CD4-positive, alpha-beta T cell (primary cell): ENCODE data around the gene RHOBTB3. TPM values are rescaled to one million over a fixed set of nuclear protein-coding genes. Genes with fewer than 3 reads are reported as not detected.

Experiments used
- ATAC-seq: fragments of 200-7000 bp; cut with Tn5 transposase; one replicate; pipeline ENCODE4 v1.10.0; 2022; ENCODE audit warnings: mild to moderate bottlenecking; ENCODE audit not compliant: poor library complexity
- CTCF ChIA-PET: fragments of 350-600 bp; sonication (Branson Sonifier 250); formaldehyde crosslinking; loops from one replicate; lab custom pipeline; 2021; ENCODE audit warnings: antibody characterized with exemption, inconsistent platforms; lab: Charles Lee
- POLR2A ChIA-PET: fragments of 350-600 bp; sonication (Branson Sonifier 250); formaldehyde crosslinking; loops from one replicate; lab custom pipeline; 2021; ENCODE audit warnings: antibody characterized with exemption, inconsistent platforms; lab: Charles Lee
- DNase-seq, 14 experiments: peaks; one replicate each; pipeline ENCODE4 v3.0.0-alpha.2; 2013 to 2020; ENCODE audit warnings: mixed read lengths in 2 of 14
- H3K27ac ChIP-seq, 2 donors: one replicate each; pipeline versions ENCODE4 v1.5.1 to v1.7.0; 2013; ENCODE audit warnings: low read length in 2 of 2, low read depth in 1 of 2, mild to moderate bottlenecking in 1 of 2
- H3K27me3 ChIP-seq, 2 experiments: 1 replicate in 1 of 2; 2 replicates in 1 of 2; pipeline versions ENCODE4 v1.6.1 to v1.7.0; 2013; ENCODE audit warnings: low read length in 2 of 2, control low read depth in 1 of 2, mild to moderate bottlenecking in 1 of 2, moderate library complexity in 1 of 2; ENCODE audit not compliant: insufficient read depth in 2 of 2, control insufficient read depth in 1 of 2
- H3K36me3 ChIP-seq: one replicate; pipeline ENCODE4 v1.6.1; 2013; ENCODE audit warnings: low read length, control low read depth; ENCODE audit not compliant: insufficient read depth
- H3K4me1 ChIP-seq: one replicate; pipeline ENCODE4 v1.6.1; 2013; ENCODE audit warnings: low read length, control low read depth; ENCODE audit not compliant: insufficient read depth
- H3K4me3 ChIP-seq: one replicate; pipeline ENCODE4 v1.5.1; 2013; ENCODE audit warnings: mild to moderate bottlenecking, low read length, moderate library complexity
- H3K9me3 ChIP-seq, 2 experiments: 1 replicate in 1 of 2; 2 replicates in 1 of 2; pipeline versions ENCODE4 v1.6.1 to v1.7.0; 2013; ENCODE audit warnings: low read length in 2 of 2, mild to moderate bottlenecking in 2 of 2, control low read depth in 1 of 2, moderate library complexity in 1 of 2; ENCODE audit not compliant: control insufficient read depth in 1 of 2, insufficient read depth in 1 of 2
- H3K27ac Mint-ChIP-seq: one replicate; pipeline ENCODE4 v1.8.0; 2020; ENCODE audit warnings: mixed read lengths
- H3K27me3 Mint-ChIP-seq: one replicate; pipeline ENCODE4 v1.8.0; 2021; ENCODE audit warnings: mixed read lengths
- H3K36me3 Mint-ChIP-seq: one replicate; pipeline ENCODE4 v1.8.0; 2021; ENCODE audit warnings: low read depth, mixed read lengths
- H3K4me1 Mint-ChIP-seq: one replicate; pipeline ENCODE4 v1.8.0; 2021; ENCODE audit warnings: low read depth, mixed read lengths
- H3K4me3 Mint-ChIP-seq: one replicate; pipeline ENCODE4 v1.8.0; 2020; ENCODE audit warnings: mild to moderate bottlenecking, mixed read lengths
- H3K9me3 Mint-ChIP-seq: one replicate; pipeline ENCODE4 v1.8.0; 2020; ENCODE audit warnings: mixed read lengths
- intact Hi-C, 2 experiments: fragments of 100-400 bp; cut with DNase I in 1 of 2; cut with micrococcal nuclease in 1 of 2; formaldehyde crosslinking; loops; one replicate each; pipeline versions ENCODE4 v1.15.1 to v1.9.0; 2023 to 2025; cut with DNase I, micrococcal nuclease
- total RNA-seq, 174 experiments: library from RNA in 2 of 174; stranded (reverse) in 2 of 174; gene quantifications; one replicate each; pipeline ENCODE4 v1.2.3 and lab custom pipeline; 2021 to 2026
- TF ChIP-seq, protein P1 (sequence below): fragments of 200-600 bp; IDR thresholded peaks from one replicate; pipeline ENCODE4 v1.8.0; 2022; ENCODE audit warnings: antibody characterized with exemption, mild to moderate bottlenecking

The RHOBTB3 gene
- total RNA-seq, 2 experiments from 2014 or later = 3.8 to 4.3 TPM

DNA sequence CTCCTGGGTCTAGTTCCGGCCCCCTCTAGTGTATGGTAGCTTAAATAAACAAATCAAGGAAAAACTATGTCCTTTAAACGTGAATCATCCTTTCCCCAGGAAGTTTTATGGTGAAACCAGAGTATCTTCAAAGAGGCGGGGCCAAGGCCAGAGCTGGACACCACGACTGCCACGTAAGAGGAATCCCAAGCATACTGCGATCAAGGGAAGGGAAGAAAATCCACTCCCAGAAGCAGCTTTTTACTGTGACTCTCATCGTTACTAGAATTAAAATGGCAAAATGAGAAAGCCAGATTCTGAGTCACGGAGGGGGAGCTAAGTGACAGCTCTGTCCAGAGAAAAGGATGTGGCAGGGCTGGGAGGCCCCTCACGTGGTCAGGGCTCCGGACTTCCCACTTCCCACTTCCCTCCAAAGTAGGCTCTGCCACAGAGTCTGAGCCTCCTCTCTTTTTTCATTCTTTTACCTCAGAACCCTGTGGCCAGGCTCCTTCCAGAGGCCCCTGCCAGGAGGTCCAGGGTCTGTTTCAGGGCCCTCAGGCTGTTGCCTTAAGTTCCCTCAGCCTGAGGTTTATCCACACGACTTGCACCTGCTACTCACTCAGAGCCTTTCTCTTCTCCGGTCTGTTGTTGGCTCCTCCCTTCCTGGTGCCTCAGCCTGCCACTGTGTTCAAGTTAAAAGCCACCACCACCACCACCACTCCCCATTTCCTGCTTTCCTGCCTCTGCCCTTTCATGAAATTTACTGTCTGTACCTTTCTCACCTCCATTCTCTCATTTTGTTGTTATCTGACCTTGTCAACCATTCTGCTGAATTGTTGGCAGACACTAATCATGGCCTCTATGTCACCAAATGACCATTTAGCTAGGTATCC, 92.8 kb downstream of the RHOBTB3 start:
- Mint-ChIP-seq H3K4me1 (peaks cover 66% of the 10 kb centered on the region), H3K4me3 (peak overlapping the region; percentile 98), H3K27ac (peak overlapping the region; percentile 83), H3K27me3 (no peaks in the 10 kb centered on the region), H3K36me3 (peaks cover 23% of the 10 kb centered on the region), H3K9me3 (no peaks in the 10 kb centered on the region)
- TF ChIP-seq, protein P1, sequence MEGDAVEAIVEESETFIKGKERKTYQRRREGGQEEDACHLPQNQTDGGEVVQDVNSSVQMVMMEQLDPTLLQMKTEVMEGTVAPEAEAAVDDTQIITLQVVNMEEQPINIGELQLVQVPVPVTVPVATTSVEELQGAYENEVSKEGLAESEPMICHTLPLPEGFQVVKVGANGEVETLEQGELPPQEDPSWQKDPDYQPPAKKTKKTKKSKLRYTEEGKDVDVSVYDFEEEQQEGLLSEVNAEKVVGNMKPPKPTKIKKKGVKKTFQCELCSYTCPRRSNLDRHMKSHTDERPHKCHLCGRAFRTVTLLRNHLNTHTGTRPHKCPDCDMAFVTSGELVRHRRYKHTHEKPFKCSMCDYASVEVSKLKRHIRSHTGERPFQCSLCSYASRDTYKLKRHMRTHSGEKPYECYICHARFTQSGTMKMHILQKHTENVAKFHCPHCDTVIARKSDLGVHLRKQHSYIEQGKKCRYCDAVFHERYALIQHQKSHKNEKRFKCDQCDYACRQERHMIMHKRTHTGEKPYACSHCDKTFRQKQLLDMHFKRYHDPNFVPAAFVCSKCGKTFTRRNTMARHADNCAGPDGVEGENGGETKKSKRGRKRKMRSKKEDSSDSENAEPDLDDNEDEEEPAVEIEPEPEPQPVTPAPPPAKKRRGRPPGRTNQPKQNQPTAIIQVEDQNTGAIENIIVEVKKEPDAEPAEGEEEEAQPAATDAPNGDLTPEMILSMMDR = no peak
- DNase-seq (peak; percentile 38 to 88 (median 68)), ATAC-seq (peak; percentile 85)
- CTCF ChIA-PET = interaction anchor here (1.3 to 4.8 kb wide), 5 partner anchors 9 to 177 kb away, joined by 3 to 35 read pairs (median 7); partner anchors contain the start of gene RFESD
- POLR2A ChIA-PET = interaction anchor here (0.8 to 8.8 kb wide), 9 partner anchors 7 to 839 kb away, joined by 3 to 157 read pairs (median 17); partner anchors contain the start of genes CAST and RFESD
- Histone ChIP-seq H3K4me3 (peak overlapping the region; percentile 84), H3K27ac (peak overlapping the region; percentile 84 to 86), H3K36me3 (peaks cover 3% of the 10 kb centered on the region), H3K9me3 (no peaks in the 10 kb centered on the region), H3K27me3 (no peaks in the 10 kb centered on the region), H3K4me1 (peaks cover 57% of the 10 kb centered on the region)
- intact Hi-C loops = loop anchor here (2.0 to 5.0 kb wide), 3 partner anchors 13 to 177 kb away; partner anchors contain the start of gene RFESD (in 1 of the 2)

DNA sequence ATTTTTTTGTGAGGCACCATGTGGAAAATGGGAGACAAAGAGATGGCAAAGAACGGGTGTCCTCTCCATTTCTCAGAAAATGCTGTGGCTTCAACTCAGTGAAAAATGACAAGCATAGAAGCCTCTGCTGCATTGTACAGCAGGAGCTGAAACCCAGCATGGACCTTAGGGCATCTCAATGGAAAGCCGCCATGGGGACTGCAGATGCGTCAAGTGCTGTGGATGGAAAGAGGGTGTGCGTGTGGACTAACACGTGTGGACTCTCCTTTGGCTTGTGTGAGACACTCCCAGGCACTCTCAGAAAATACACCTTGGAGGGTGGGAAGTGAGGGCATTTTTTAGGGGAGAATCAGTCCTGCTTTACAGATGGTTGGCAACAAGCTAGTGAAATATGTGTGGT, 93.6 kb downstream of the RHOBTB3 start:
- H3K9me3 Mint-ChIP-seq = no peaks in the 10 kb centered on the region
- Histone ChIP-seq H3K27ac (peak overlapping the region; percentile 84 to 86), H3K9me3 (no peaks in the 10 kb centered on the region), H3K36me3 (no peaks in the 10 kb centered on the region), H3K27me3 (no peaks in the 10 kb centered on the region), H3K4me1 (peaks cover 52% of the 10 kb centered on the region), H3K4me3 (peak overlapping the region; percentile 84)
- ATAC-seq = no peak
- H3K27ac Mint-ChIP-seq = peak overlapping the region; percentile 83
- intact Hi-C loops = loop anchor here in 1 of 2 experiments (5.0 kb wide), 1 partner anchor 177 kb away; the partner anchor contains the start of gene RFESD
- peaks cover 20% of the 10 kb centered on the region for H3K36me3 Mint-ChIP-seq
- H3K4me3 Mint-ChIP-seq = peak overlapping the region; percentile 98
- TF ChIP-seq, protein P1 = no peak
- H3K27me3 Mint-ChIP-seq = no peaks in the 10 kb centered on the region
- H3K4me1 Mint-ChIP-seq = peaks cover 60% of the 10 kb centered on the region
- ChIA-PET POLR2A (interaction anchor here (0.8 to 8.8 kb wide), 6 partner anchors 12 to 837 kb away, joined by 3 to 157 read pairs (median 19); partner anchors contain the start of genes CAST and RFESD), CTCF (interaction anchor here (0.5 to 4.8 kb wide), 4 partner anchors 8 to 44 kb away, joined by 3 to 35 read pairs (median 5); no protein-coding TSS in a partner anchor)
- no peak for DNase-seq

DNA sequence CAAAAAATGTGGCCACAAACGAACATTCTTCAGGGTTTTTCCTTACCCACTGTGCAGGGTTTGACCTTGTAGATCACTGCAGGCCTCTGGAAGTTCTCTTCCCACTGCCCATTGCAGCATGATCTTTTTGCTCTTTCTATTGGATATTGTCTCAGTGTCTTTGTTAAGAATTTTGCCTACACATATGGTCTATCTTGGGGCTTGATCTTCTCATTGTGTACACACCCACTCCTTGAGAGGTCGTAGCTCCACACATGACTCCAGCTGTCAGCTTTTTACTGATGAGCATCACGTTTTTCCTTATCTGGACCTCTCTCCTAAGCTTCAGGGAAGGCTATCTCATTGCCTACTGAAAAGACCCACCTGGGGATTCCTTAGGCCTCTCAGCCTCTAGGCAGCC, 94.4 kb downstream of the RHOBTB3 start:
- Mint-ChIP-seq H3K27me3 (no peaks in the 10 kb centered on the region), H3K4me3 (peak overlapping the region; percentile 57), H3K27ac (peak overlapping the region; percentile 83), H3K36me3 (peaks cover 20% of the 10 kb centered on the region), H3K4me1 (peaks cover 60% of the 10 kb centered on the region), H3K9me3 (no peaks in the 10 kb centered on the region)
- H3K4me1 ChIP-seq = peaks cover 44% of the 10 kb centered on the region
- H3K36me3 ChIP-seq = no peaks in the 10 kb centered on the region
- ChIA-PET CTCF (interaction anchor here (4.8 kb wide), 1 partner anchor 10 kb away, joined by 35 read pairs; no protein-coding TSS in a partner anchor), POLR2A (interaction anchor here (1.1 to 8.8 kb wide), 5 partner anchors 11 to 179 kb away, joined by 3 to 157 read pairs (median 25); partner anchors contain the start of gene RFESD)
- H3K9me3 ChIP-seq = no peaks in the 10 kb centered on the region
- no peak overlapping the region for H3K4me3 ChIP-seq
- peak overlapping the region in 1 of 2 donors; percentile 7 for H3K27ac ChIP-seq
- no peaks in the 10 kb centered on the region for H3K27me3 ChIP-seq
- intact Hi-C loops = no loop called here
- TF ChIP-seq, protein P1 = no peak
- DNase-seq (no peak), ATAC-seq (no peak)
